ENCODE measurements around the gene SMIM38.
A peak's percentile ranks its signal among the peaks of the same experiment; 100 is the strongest.

SMIM38 gene

GRCh38 chr11:69114811-69115523 lies 40.8 kb upstream of the SMIM38 start:
- Histone ChIP-seq H3K4me3 (ENCODE audit: low read depth, low read length) (no peak overlapping the region), H3K9ac (ENCODE audit: low read depth, low read length) (no peak overlapping the region), H3K27me3 (ENCODE audit: control insufficient read depth, insufficient read depth, low read length) (no peaks in the 10 kb centered on the region), H3K9me3 (ENCODE audit: control insufficient read depth, insufficient read depth, low read length) (no peaks in the 10 kb centered on the region), H3K4me1 (ENCODE audit: control insufficient read depth, insufficient read depth, low read length) (no peaks in the 10 kb centered on the region), H3K36me3 (ENCODE audit: control insufficient read depth, insufficient read depth, low read length) (no peaks in the 10 kb centered on the region)

GRCh38 chr11:69115586-69116560 lies 39.9 kb upstream of the SMIM38 start:
- no peak overlapping the region for H3K4me3 ChIP-seq (ENCODE audit: low read depth, low read length)
- no peaks in the 10 kb centered on the region for H3K9me3 ChIP-seq (ENCODE audit: control insufficient read depth, insufficient read depth, low read length)
- H3K4me1 ChIP-seq (ENCODE audit: control insufficient read depth, insufficient read depth, low read length): no peaks in the 10 kb centered on the region
- no peaks in the 10 kb centered on the region for H3K36me3 ChIP-seq (ENCODE audit: control insufficient read depth, insufficient read depth, low read length)
- H3K9ac ChIP-seq (ENCODE audit: low read depth, low read length): no peak overlapping the region
- no peaks in the 10 kb centered on the region for H3K27me3 ChIP-seq (ENCODE audit: control insufficient read depth, insufficient read depth, low read length)

GRCh38 chr11:69116671-69117070 lies 39.1 kb upstream of the SMIM38 start:
- H3K9ac ChIP-seq (ENCODE audit: low read depth, low read length): no peak overlapping the region
- H3K4me3 ChIP-seq (ENCODE audit: low read depth, low read length): no peak overlapping the region
- no peaks in the 10 kb centered on the region for H3K9me3 ChIP-seq (ENCODE audit: control insufficient read depth, insufficient read depth, low read length)
- no peaks in the 10 kb centered on the region for H3K27me3 ChIP-seq (ENCODE audit: control insufficient read depth, insufficient read depth, low read length)
- H3K36me3 ChIP-seq (ENCODE audit: control insufficient read depth, insufficient read depth, low read length): no peaks in the 10 kb centered on the region
- no peaks in the 10 kb centered on the region for H3K4me1 ChIP-seq (ENCODE audit: control insufficient read depth, insufficient read depth, low read length)

- H3K4me3 ChIP-seq (ENCODE audit: low read depth, low read length): no peak overlapping the region
- no peaks in the 10 kb centered on the region for H3K36me3 ChIP-seq (ENCODE audit: control insufficient read depth, insufficient read depth, low read length)
- peaks cover 6% of the 10 kb centered on the region for H3K4me1 ChIP-seq (ENCODE audit: control insufficient read depth, insufficient read depth, low read length)
- H3K9me3 ChIP-seq (ENCODE audit: control insufficient read depth, insufficient read depth, low read length): no peaks in the 10 kb centered on the region
- H3K9ac ChIP-seq (ENCODE audit: low read depth, low read length): no peak overlapping the region
- H3K27me3 ChIP-seq (ENCODE audit: control insufficient read depth, insufficient read depth, low read length): no peaks in the 10 kb centered on the region
Measured at GRCh38 chr11:69119190-69119589, 36.5 kb upstream of the SMIM38 start.

GRCh38 chr11:69120096-69120875 lies 35.4 kb upstream of the SMIM38 start:
- Histone ChIP-seq H3K36me3 (ENCODE audit: control insufficient read depth, insufficient read depth, low read length) (no peaks in the 10 kb centered on the region), H3K27me3 (ENCODE audit: control insufficient read depth, insufficient read depth, low read length) (no peaks in the 10 kb centered on the region), H3K4me1 (ENCODE audit: control insufficient read depth, insufficient read depth, low read length) (peaks cover 7% of the 10 kb centered on the region)

GRCh38 chr11:69121021-69121420 lies 34.7 kb upstream of the SMIM38 start:
- no peaks in the 10 kb centered on the region for H3K36me3 ChIP-seq (ENCODE audit: control insufficient read depth, insufficient read depth, low read length)
- no peaks in the 10 kb centered on the region for H3K9me3 ChIP-seq (ENCODE audit: control insufficient read depth, insufficient read depth, low read length)
- H3K27me3 ChIP-seq (ENCODE audit: control insufficient read depth, insufficient read depth, low read length): no peaks in the 10 kb centered on the region

More at GRCh38 chr11:69120096-69120875, 35.4 kb upstream of the SMIM38 start:
- H3K4me3 ChIP-seq (ENCODE audit: low read depth, low read length): no peak overlapping the region
- no peak overlapping the region for H3K9ac ChIP-seq (ENCODE audit: low read depth, low read length)
- H3K9me3 ChIP-seq (ENCODE audit: control insufficient read depth, insufficient read depth, low read length): no peaks in the 10 kb centered on the region

GRCh38 chr11:69121621-69122325 lies 34.0 kb upstream of the SMIM38 start:
- peaks cover 7% of the 10 kb centered on the region for H3K4me1 ChIP-seq (ENCODE audit: control insufficient read depth, insufficient read depth, low read length)

More at GRCh38 chr11:69121021-69121420, 34.7 kb upstream of the SMIM38 start:
- Histone ChIP-seq H3K4me3 (ENCODE audit: low read depth, low read length) (no peak overlapping the region), H3K9ac (ENCODE audit: low read depth, low read length) (no peak overlapping the region), H3K4me1 (ENCODE audit: control insufficient read depth, insufficient read depth, low read length) (peaks cover 7% of the 10 kb centered on the region)

GRCh38 chr11:69122326-69122629 lies 33.5 kb upstream of the SMIM38 start:
- Histone ChIP-seq H3K9me3 (ENCODE audit: control insufficient read depth, insufficient read depth, low read length) (no peaks in the 10 kb centered on the region), H3K36me3 (ENCODE audit: control insufficient read depth, insufficient read depth, low read length) (no peaks in the 10 kb centered on the region), H3K9ac (ENCODE audit: low read depth, low read length) (no peak overlapping the region), H3K4me3 (ENCODE audit: low read depth, low read length) (peak overlapping the region; percentile 5), H3K27me3 (ENCODE audit: control insufficient read depth, insufficient read depth, low read length) (no peaks in the 10 kb centered on the region), H3K4me1 (ENCODE audit: control insufficient read depth, insufficient read depth, low read length) (peaks cover 7% of the 10 kb centered on the region)

More at GRCh38 chr11:69121621-69122325, 34.0 kb upstream of the SMIM38 start:
- no peak overlapping the region for H3K4me3 ChIP-seq (ENCODE audit: low read depth, low read length)
- H3K36me3 ChIP-seq (ENCODE audit: control insufficient read depth, insufficient read depth, low read length): no peaks in the 10 kb centered on the region
- H3K9me3 ChIP-seq (ENCODE audit: control insufficient read depth, insufficient read depth, low read length): no peaks in the 10 kb centered on the region
- H3K27me3 ChIP-seq (ENCODE audit: control insufficient read depth, insufficient read depth, low read length): no peaks in the 10 kb centered on the region
- no peak overlapping the region for H3K9ac ChIP-seq (ENCODE audit: low read depth, low read length)

- Histone ChIP-seq H3K4me3 (ENCODE audit: low read depth, low read length) (peak overlapping the region; percentile 37), H3K9ac (ENCODE audit: low read depth, low read length) (no peak overlapping the region), H3K9me3 (ENCODE audit: control insufficient read depth, insufficient read depth, low read length) (no peaks in the 10 kb centered on the region), H3K36me3 (ENCODE audit: control insufficient read depth, insufficient read depth, low read length) (no peaks in the 10 kb centered on the region), H3K4me1 (ENCODE audit: control insufficient read depth, insufficient read depth, low read length) (peaks cover 7% of the 10 kb centered on the region), H3K27me3 (ENCODE audit: control insufficient read depth, insufficient read depth, low read length) (no peaks in the 10 kb centered on the region)
Measured at GRCh38 chr11:69122630-69123431, 32.9 kb upstream of the SMIM38 start.

- peaks cover 7% of the 10 kb centered on the region for H3K4me1 ChIP-seq (ENCODE audit: control insufficient read depth, insufficient read depth, low read length)
- H3K27me3 ChIP-seq (ENCODE audit: control insufficient read depth, insufficient read depth, low read length): no peaks in the 10 kb centered on the region
- no peaks in the 10 kb centered on the region for H3K9me3 ChIP-seq (ENCODE audit: control insufficient read depth, insufficient read depth, low read length)
- H3K36me3 ChIP-seq (ENCODE audit: control insufficient read depth, insufficient read depth, low read length): no peaks in the 10 kb centered on the region
- H3K4me3 ChIP-seq (ENCODE audit: low read depth, low read length): peak overlapping the region; percentile 37
- no peak overlapping the region for H3K9ac ChIP-seq (ENCODE audit: low read depth, low read length)
Measured at GRCh38 chr11:69123593-69124545, 31.9 kb upstream of the SMIM38 start.

Data from iPS-15b (cell line).